Mesenchymal stem cell (in vitro differentiated cells and primary cell): ENCODE data around the gene TRIM25.
"Not testable (repeated sequence)": the region's sequence is repeated elsewhere in the genome, so short reads cannot be mapped to it uniquely, and the experiment has no call there.

Experiments
- DNase-seq: peaks from one replicate; pipeline ENCODE4 v3.0.0-alpha.2; 2013
- H2AFZ ChIP-seq: one replicate; pipeline ENCODE4 v1.6.1; 2013; ENCODE audit warnings: low read depth, mild to moderate bottlenecking, control low read depth, inconsistent platforms, low read length, moderate library complexity
- H2AK5ac ChIP-seq: 2 replicates; pipeline ENCODE4 v1.6.1; 2013; ENCODE audit warnings: low read length, moderate library complexity, mild to moderate bottlenecking, inconsistent platforms; ENCODE audit not compliant: severe bottlenecking
- H2BK120ac ChIP-seq: one replicate; pipeline ENCODE4 v1.6.1; 2013; ENCODE audit warnings: low read depth, mild to moderate bottlenecking, inconsistent platforms, low read length, moderate library complexity
- H2BK12ac ChIP-seq, 2 experiments: one replicate each; pipeline ENCODE4 v1.6.1; 2013; ENCODE audit warnings: inconsistent platforms in 2 of 2, low read length in 2 of 2, mild to moderate bottlenecking in 2 of 2, moderate library complexity in 2 of 2, control low read depth in 1 of 2
- H2BK15ac ChIP-seq: one replicate; pipeline ENCODE4 v1.6.1; 2013; ENCODE audit warnings: mild to moderate bottlenecking, low read depth, inconsistent platforms; ENCODE audit not compliant: poor library complexity, severe bottlenecking
- H2BK5ac ChIP-seq: 2 replicates; pipeline ENCODE4 v1.6.1; 2013; ENCODE audit warnings: low read depth, mild to moderate bottlenecking, low read length, control low read depth, inconsistent platforms; ENCODE audit not compliant: poor library complexity, severe bottlenecking
- H3K14ac ChIP-seq, 2 experiments: one replicate each; pipeline ENCODE4 v1.6.1; 2013; ENCODE audit warnings: inconsistent platforms in 2 of 2, low read length in 2 of 2, control low read depth in 1 of 2, mild to moderate bottlenecking in 1 of 2, moderate library complexity in 1 of 2
- H3K18ac ChIP-seq, 2 experiments: one replicate each; pipeline ENCODE4 v1.6.1; 2013; ENCODE audit warnings: inconsistent platforms in 2 of 2, low read length in 2 of 2, control low read depth in 1 of 2, low read depth in 1 of 2, mild to moderate bottlenecking in 1 of 2
- H3K23ac ChIP-seq, 2 experiments: one replicate each; pipeline ENCODE4 v1.6.1; 2013; ENCODE audit warnings: inconsistent platforms in 2 of 2, low read length in 2 of 2, mild to moderate bottlenecking in 2 of 2, moderate library complexity in 2 of 2, control low read depth in 1 of 2
- H3K27ac ChIP-seq: 2 replicates; pipeline ENCODE4 v1.5.1; 2013; ENCODE audit warnings: mild to moderate bottlenecking, moderate library complexity, low read length, control low read depth, inconsistent platforms; ENCODE audit not compliant: poor library complexity, severe bottlenecking
- H3K27me3 ChIP-seq, 2 experiments: 2 replicates each; pipeline versions ENCODE4 v1.6.1 to v1.7.0; 2013; ENCODE audit warnings: low read length in 2 of 2, mild to moderate bottlenecking in 2 of 2, moderate library complexity in 2 of 2, control low read depth in 1 of 2, inconsistent platforms in 1 of 2; ENCODE audit not compliant: control insufficient read depth in 1 of 2, insufficient read depth in 1 of 2
- H3K36me3 ChIP-seq, 2 experiments: 2 replicates each; pipeline versions ENCODE4 v1.6.1 to v1.7.0; 2013; ENCODE audit warnings: low read length in 2 of 2, control low read depth in 1 of 2, inconsistent platforms in 1 of 2, low read depth in 1 of 2, mild to moderate bottlenecking in 1 of 2; ENCODE audit not compliant: insufficient read depth in 2 of 2, control insufficient read depth in 1 of 2
- H3K4ac ChIP-seq, 2 experiments: one replicate each; pipeline ENCODE4 v1.6.1; 2013; ENCODE audit warnings: inconsistent platforms in 2 of 2, low read length in 2 of 2, mild to moderate bottlenecking in 2 of 2, moderate library complexity in 2 of 2, control low read depth in 1 of 2, low read depth in 1 of 2
- H3K4me1 ChIP-seq: 2 replicates; pipeline ENCODE4 v1.6.1; 2013; ENCODE audit warnings: low read depth, low read length, control low read depth; ENCODE audit not compliant: control insufficient read depth, insufficient read depth
- H3K4me2 ChIP-seq: 2 replicates; pipeline ENCODE4 v1.6.1; 2013; ENCODE audit warnings: low read length, mild to moderate bottlenecking, inconsistent platforms; ENCODE audit not compliant: poor library complexity, severe bottlenecking
- H3K4me3 ChIP-seq, 2 experiments: 2 replicates each; pipeline versions ENCODE4 v1.5.1 to v1.7.0; 2013; ENCODE audit warnings: low read length in 2 of 2, mild to moderate bottlenecking in 2 of 2, control low read depth in 1 of 2, low read depth in 1 of 2; ENCODE audit not compliant: insufficient read depth in 1 of 2
- H3K79me1 ChIP-seq: replicated peaks from 2 replicates; pipeline ENCODE4 v1.6.1; 2013; ENCODE audit warnings: mild to moderate bottlenecking, control low read depth, low read length, inconsistent platforms; ENCODE audit not compliant: poor library complexity, severe bottlenecking
- H3K9ac ChIP-seq: 2 replicates; pipeline ENCODE4 v1.7.0; 2013; ENCODE audit warnings: mild to moderate bottlenecking, low read length, moderate library complexity
- H3K9me3 ChIP-seq: 2 replicates; pipeline ENCODE4 v1.7.0; 2013; ENCODE audit warnings: mild to moderate bottlenecking, low read length; ENCODE audit not compliant: control insufficient read depth
- H4K8ac ChIP-seq: one replicate; pipeline ENCODE4 v1.6.1; 2013; ENCODE audit warnings: inconsistent platforms, mild to moderate bottlenecking, low read length, moderate library complexity
- H4K91ac ChIP-seq: one replicate; pipeline ENCODE4 v1.6.1; 2013; ENCODE audit warnings: mild to moderate bottlenecking, low read length, inconsistent platforms
- WGBS: methylation state at CpG from one replicate; pipeline ENCODE4 v1.1.7; 2013; ENCODE audit warnings: mixed read lengths; 5-methylcytosine and 5-hydroxymethylcytosine counted together

The TRIM25 gene

GRCh38 chr17:56943505-56944125, 29.8 kb upstream of the TRIM25 start:
- Histone ChIP-seq H4K8ac (no peak overlapping the region), H2AFZ (no peak overlapping the region), H3K4me1 (no peaks in the 10 kb centered on the region), H3K18ac (no peak overlapping the region), H3K4me2 (no peak overlapping the region), H3K27ac (no peak overlapping the region), H2BK12ac (no peak overlapping the region), H3K14ac (no peak overlapping the region), H4K91ac (no peak overlapping the region), H3K23ac (no peak overlapping the region), H3K79me1 (peaks cover 14% of the 10 kb centered on the region), H2BK5ac (no peak overlapping the region), H3K9me3 (no peaks in the 10 kb centered on the region), H2BK15ac (no peak overlapping the region), H3K4me3 (no peak overlapping the region), H3K9ac (no peak overlapping the region), H3K27me3 (no peaks in the 10 kb centered on the region), H2BK120ac (no peak overlapping the region), H3K36me3 (peaks cover 30 to 71% of the 10 kb centered on the region in 2 experiments), H3K4ac (no peak overlapping the region), H2AK5ac (no peak overlapping the region)
- DNase-seq, result peak; percentile 22
- WGBS, result 79% methylated on average over 8 of the region's 10 CpGs

GRCh38 chr17:56939869-56940484, 26.1 kb upstream of the TRIM25 start:
- Histone ChIP-seq H3K9me3 (no peaks in the 10 kb centered on the region), H3K27ac (no peak overlapping the region), H3K9ac (no peak overlapping the region), H3K27me3 (no peaks in the 10 kb centered on the region), H2BK12ac (no peak overlapping the region), H3K4me1 (no peaks in the 10 kb centered on the region), H2BK120ac (no peak overlapping the region), H2AK5ac (no peak overlapping the region), H4K8ac (no peak overlapping the region), H2BK5ac (no peak overlapping the region), H3K4me2 (no peak overlapping the region), H4K91ac (no peak overlapping the region), H2BK15ac (no peak overlapping the region), H3K23ac (no peak overlapping the region), H3K36me3 (peaks cover 26 to 66% of the 10 kb centered on the region in 2 experiments), H3K14ac (no peak overlapping the region), H3K18ac (no peak overlapping the region), H3K79me1 (peaks cover 15% of the 10 kb centered on the region), H2AFZ (no peak overlapping the region), H3K4ac (no peak overlapping the region), H3K4me3 (no peak overlapping the region)
- DNase-seq, result peak; percentile 77
- WGBS, result 61% methylated on average over 9 of the region's 11 CpGs

- not testable (repeated sequence) for H2BK12ac ChIP-seq, H3K4me1 ChIP-seq, H2BK120ac ChIP-seq, H3K4me3 ChIP-seq, DNase-seq, H2AFZ ChIP-seq, H2AK5ac ChIP-seq, H2BK5ac ChIP-seq, H3K4me2 ChIP-seq, H3K9ac ChIP-seq, H3K14ac ChIP-seq, H2BK15ac ChIP-seq, H3K27me3 ChIP-seq, H3K4ac ChIP-seq, H3K18ac ChIP-seq, H3K23ac ChIP-seq, H4K91ac ChIP-seq, H4K8ac ChIP-seq, H3K9me3 ChIP-seq, H3K27ac ChIP-seq
- WGBS, result 89% methylated on average over 3 of the region's 5 CpGs
- Histone ChIP-seq H3K36me3 (peaks cover 22 to 69% of the 10 kb centered on the region in 2 experiments), H3K79me1 (peaks cover 13% of the 10 kb centered on the region)
Measured at GRCh38 chr17:56938206-56938605, 24.4 kb upstream of the TRIM25 start.

GRCh38 chr17:56937687-56938086, 23.8 kb upstream of the TRIM25 start:
- Histone ChIP-seq H3K4me1 (no peaks in the 10 kb centered on the region), H3K27me3 (no peaks in the 10 kb centered on the region), H3K36me3 (peaks cover 27 to 64% of the 10 kb centered on the region in 2 experiments), H3K23ac (no peak overlapping the region), H2AK5ac (no peak overlapping the region), H4K91ac (no peak overlapping the region), H3K27ac (no peak overlapping the region), H2BK5ac (no peak overlapping the region), H3K79me1 (peaks cover 13% of the 10 kb centered on the region), H4K8ac (no peak overlapping the region), H3K14ac (no peak overlapping the region), H2BK15ac (no peak overlapping the region), H2BK12ac (no peak overlapping the region), H3K4me2 (no peak overlapping the region), H2AFZ (no peak overlapping the region), H3K9ac (peak overlapping the region; percentile 1), H3K4ac (no peak overlapping the region), H2BK120ac (no peak overlapping the region), H3K18ac (no peak overlapping the region), H3K9me3 (no peaks in the 10 kb centered on the region), H3K4me3 (no peak overlapping the region)
- peak; percentile 28 for DNase-seq
- 86% methylated on average over 2 of the region's 2 CpGs for WGBS
